Stimulated activated CD4-positive, alpha-beta T cell treated with anti-CD3 and anti-CD28 coated beads, Interleukin-1b, Interleukin-23, amount 100 ng/mL, for 24 hours (primary cell): Measurements from ENCODE around the gene TNFRSF1A.
"Not testable (repeated sequence)": the region's sequence is repeated elsewhere in the genome, so short reads cannot be mapped to it uniquely, and the experiment has no call there.

ENCODE experiments used
- DNase-seq, 4 experiments: peaks; one replicate each; pipeline ENCODE4 v3.0.0-alpha.2; 2020; ENCODE audit warnings: low read depth in 4 of 4, low spot score in 1 of 4

The TNFRSF1A gene

DNA sequence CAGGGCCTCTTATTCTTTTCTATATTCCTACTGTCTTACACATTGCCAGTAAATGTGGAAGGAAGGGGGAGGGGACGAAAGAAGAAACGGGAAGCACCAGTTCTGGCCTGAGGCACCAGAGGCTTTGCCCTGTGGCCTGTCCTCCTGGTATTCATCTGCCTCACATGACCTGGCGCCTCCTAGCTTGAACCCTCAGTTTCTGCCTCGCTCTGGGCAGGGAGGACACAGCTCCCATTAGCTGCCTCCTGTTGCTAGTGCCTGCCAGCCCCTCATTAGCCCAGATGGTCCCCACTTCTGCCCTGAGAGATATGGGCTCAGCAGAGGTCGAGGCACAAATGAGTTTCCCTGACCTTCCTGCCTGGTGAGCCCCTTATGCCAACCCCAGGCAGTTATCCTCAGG is 34.3 kb downstream of the TNFRSF1A start:
- DNase-seq = no peak

DNA sequence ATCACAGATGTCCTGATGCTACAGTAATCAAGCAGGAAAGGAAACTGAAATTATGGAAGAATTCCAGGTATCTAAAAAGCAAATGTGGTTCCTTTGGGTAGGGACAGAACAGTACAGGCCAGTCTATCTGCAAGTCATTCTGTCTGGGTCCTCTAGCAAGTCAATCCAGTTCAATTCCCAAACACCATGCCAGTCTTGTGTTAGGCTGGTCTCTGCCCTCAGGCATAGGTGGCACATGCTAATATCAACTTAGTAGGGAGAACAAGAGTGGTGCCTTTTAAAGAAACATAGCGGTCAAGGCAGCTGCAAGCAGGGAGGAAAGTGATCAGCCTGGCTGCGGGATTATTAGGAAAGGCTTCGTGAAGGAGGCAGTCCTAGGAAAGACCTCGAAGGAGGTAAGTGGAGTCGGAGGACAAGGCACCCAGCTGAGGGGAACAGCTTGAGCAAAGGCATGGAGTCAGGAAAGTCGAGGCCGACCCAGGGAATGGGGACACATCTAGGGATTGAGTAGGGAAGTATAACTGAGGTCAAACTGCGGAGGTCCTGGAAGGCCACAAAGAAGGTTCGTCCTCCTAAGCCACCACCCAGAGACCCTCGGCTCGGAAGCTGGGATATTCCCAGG is 35.2 kb downstream of the TNFRSF1A start:
- DNase-seq = no peak

DNA sequence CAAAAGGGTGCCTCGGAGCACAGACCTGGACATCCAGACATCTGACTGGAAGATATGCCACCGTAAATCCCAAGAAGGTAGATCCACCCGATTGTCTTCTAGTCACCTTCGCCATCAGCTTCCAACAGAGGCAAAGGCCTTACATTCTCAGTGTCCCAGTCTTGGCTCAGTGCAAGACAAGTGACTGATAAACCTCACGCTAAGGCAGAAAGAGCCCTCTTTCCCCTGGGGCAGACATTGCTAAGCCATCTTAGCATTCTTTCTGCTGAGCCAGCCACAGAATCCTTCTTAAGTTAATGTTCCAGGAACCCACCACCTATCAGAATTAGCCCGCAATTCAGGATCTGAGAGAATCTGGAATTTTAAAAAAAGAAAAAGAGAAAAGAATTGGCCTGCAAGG is 35.7 kb downstream of the TNFRSF1A start:
- no peak for DNase-seq

DNA sequence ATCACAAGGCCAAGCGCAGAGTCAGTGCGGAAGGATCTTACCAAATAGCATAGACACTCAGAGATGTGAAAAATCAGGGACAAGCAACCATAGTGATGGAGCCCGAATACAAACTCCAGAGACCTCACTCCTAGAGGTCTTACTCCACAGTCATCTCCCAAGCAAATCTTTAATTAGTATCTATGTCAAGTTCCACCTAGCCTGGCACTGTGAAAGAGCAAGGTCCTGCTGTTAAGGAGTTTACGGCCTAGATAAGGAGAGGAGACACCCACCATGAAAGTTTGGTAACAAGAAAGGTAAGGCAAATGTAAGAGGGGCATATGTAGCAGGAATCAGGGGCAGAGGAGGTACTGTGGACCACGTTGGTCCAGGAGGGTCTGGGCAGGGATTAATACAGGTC is 38.8 kb downstream of the TNFRSF1A start:
- DNase-seq = no peak

DNA sequence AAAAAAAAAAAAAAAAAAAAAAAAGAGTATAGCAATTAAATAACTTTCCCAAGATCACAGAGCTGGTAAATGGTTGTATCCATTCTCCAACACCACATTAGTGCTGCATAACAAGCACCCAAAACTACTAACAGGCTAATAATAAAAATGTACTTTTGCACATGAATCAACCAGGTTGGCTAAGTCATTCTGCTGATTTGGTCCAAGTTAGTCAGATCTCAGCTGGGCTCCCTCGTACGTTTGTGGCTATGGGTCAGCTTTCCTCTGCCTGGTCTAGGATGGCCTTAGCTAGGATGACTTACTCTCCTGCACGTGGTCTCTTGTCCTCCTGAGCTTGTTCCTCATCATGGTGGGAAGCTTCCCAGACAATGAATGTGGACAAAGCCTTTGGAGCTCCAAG is 39.3 kb downstream of the TNFRSF1A start:
- no peak for DNase-seq

DNA sequence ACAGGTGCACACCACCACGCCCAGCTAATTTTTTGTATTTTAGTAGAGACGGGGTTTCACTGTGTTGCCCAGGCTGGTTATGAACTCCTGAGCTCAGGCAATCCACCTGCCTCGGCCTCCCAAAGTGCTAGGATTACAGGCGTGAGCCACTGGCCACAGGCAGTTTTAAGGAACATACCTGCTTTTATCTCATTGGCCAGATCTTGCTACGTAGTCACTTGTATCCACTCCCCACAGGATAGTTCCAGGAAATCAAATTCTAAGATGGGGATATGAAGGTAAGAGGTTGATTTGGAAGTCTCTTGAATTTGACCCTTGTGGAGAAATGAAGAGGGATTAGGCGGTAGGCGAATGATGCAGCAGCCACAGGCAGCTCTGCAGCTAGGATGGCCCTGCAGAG is 40.2 kb downstream of the TNFRSF1A start:
- no peak for DNase-seq

DNA sequence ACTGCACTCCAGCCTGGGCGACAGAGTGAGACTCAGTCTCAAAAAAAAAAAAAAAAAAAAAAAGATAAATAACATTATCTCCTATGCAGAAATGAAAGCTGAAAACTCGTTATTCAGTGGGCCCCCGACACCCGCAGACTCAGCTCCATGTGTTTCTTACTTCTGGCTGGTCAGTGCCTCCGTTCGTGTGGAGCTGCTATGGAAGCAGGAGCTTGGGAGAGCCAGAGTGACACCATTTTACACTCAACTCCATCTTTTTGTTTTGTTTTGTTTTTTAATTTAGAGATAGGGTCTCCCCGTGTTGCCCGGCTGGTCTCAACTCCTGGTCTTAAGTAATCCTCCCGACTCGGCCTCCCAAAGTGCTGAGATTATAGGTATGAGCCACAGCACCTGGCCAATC is 44.7 kb downstream of the TNFRSF1A start:
- no peak for DNase-seq

DNA sequence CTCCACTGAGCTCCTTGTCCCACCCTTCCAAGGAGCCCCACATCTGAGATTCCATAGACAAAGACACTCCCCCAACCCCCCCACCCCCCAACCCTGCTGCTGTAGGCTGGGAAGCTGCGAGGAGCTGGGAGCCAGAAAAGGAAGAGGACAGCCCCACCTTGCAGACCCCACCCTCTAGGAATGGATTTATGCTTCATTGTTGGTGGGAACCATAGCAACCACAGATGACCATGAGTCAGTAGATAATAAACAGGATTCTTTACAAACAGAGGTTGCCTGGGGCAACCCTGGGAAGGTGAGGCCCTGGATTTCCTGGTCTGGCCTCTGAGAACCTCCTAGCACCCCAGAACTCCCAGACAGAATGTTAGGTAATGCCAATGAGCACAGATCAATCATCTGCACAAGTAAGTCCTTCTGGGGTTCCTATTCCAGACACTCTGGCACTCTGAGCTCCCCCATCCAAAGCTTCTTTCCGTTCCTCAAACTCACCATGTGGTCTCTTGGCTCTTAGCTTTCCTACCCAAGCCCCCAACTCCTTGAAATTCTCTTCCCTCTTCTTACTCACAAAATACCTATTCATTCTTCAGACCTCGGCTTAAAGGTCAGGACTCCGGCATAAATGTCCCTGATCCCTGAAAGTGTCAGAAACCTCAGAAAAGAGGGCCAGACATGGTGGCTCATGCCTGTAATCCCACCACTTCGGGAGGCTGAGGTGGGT is 46.6 kb downstream of the TNFRSF1A start:
- DNase-seq = no peak

DNA sequence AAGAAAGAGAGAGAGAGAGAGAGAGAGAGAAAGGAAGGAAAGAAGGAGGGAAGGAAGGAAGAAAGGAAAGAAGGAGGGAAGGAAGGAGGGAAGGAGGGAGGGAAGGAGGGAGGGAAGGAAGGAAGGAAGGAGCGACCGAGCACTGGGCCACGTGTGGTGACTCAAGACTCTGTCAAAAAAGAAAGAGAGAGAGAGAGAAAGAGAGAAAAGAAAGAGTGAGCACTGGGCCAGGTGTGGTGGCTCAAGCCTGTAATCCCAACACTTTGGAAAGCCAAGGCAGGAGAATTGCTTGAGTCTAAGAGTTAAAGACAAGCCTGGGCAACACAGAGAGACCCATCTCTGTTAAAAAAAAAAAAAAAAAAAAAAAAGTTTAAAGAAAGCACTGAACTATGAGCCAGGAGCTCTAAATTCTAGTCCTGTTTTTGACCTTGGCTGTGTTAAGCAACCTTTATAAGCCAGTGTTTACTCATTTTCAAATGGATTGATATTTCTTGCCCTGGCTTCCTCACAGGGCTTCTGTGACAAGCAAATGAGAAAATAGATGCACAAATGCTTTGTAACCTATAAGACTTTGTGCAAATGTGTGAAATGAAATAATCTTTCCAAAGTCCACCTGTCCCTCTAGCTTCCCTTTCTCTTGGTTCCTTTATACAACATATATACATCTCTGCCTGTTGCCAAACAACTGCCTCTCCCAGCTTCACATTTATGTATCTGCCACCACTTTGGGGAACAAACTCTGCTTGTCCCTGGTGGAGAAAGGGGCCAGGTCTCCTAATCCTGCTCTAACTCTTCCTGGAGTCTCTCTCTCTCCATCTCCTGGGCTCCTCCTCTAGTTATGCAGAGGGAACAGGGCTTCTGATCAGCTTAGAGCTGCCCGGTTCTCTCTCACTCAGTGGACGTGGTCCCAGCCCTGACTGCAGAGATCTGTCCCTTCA is 47.5 kb downstream of the TNFRSF1A start:
- DNase-seq = no peak

DNA sequence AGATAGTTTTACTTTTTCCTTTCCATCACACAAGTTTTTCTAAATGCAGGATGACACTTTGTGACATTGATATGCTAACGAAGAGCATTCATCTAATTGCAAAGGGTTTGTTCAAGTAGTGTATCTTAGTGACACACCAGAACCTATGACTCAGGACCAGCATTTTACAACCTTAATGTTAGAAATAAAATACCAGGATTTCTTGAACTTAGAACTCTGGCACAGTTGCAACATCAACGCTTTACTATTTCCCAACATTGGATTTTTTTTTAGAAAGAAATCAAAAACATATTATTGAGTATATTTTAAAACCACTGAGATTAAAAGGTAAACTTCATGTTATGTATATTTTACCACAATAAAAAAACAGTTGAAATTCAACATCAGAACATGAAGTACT is 49.3 kb downstream of the TNFRSF1A start:
- DNase-seq = no peak

DNA sequence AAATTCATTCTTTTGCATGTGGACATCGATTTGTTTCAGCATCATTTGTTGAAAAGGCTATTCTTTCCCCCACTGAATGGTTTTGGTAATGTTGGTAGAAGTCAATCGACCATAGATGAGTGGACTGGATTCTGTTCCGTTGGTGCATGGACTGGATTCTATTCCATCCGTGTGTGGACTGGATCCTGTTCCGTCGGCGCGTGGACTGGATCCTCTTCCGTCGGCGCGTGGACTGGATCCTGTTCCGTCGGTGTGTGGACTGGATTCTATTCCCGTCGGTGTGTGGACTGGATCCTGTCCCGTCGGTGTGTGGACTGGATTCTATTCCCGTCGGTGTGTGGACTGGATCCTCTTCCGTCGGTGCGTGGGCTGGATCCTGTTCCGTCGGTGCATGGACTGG is 52.0 kb downstream of the TNFRSF1A start:
- DNase-seq = not testable (repeated sequence)

DNA sequence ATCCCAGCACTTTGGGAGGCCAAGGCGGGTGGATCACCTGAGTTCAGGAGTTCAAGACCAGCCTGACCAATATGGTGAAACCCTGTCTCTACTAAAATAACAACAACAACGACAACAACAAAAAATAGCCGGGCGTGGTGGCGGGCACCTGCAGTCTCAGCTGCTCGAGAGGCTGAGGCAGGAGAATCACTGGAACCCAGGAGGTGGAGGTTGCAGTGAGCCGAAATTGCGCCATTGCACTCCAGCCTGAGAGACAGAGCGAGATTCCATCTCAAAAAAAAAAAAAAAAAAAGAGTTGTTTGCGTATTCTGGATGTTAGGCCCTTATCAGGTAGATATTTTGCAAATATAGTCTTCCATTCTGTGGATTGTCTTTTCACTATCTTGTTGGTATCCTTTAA is 52.8 kb downstream of the TNFRSF1A start:
- not testable (repeated sequence) for DNase-seq

DNA sequence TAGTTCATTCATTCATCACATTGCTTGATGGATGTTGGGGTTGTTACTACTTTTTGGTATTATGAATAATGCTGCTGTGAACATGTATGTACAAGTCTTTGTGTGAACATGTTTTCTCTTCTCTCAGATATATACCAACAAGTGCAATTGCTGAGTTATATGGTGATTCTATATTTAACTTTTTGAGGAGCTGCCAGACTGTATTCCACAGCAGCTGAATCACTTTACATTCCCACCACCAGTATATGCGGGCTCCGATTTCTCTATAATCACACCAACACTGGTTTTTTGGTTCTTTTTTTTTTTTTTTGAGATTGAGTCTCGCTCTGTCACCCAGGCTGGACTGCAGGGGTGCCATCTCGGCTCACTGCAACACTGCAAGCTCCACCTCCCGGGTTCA is 53.6 kb downstream of the TNFRSF1A start:
- DNase-seq = no peak

DNA sequence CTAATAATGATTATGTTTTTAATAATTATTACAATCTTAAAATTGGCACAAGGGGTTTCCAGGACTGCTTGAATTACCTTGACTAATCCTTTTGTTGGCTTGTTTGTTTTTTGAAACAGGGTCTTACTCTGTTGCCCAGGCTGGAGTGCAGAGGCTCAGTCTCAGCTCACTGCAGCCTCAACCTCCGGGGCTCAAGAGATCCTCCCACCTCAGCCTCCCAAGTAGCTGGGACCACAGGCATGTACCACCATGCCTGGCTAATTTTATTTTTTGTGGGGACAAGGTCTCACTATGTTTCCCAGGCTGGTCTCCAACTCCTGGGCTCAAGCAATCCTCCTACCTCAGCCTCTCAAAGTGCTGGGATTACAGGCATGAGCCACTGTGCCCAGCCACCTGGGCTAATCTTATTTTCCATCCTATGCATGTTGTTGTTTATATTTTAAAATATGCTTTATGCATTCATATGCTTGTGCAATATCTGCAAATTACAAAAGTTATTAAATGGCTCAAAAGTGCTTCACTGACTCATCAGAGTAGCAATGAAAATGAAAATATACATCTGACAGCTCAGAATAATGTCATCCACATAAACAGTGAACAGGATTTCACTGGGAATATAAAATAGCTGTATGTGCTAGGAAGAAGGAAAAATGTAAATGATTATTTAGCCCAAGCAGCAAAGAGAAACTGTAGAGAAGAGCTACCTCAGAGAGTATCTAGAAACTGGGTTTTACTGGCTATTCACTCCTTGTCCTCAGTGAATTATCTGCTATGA is 56.2 kb downstream of the TNFRSF1A start:
- no peak for DNase-seq

DNA sequence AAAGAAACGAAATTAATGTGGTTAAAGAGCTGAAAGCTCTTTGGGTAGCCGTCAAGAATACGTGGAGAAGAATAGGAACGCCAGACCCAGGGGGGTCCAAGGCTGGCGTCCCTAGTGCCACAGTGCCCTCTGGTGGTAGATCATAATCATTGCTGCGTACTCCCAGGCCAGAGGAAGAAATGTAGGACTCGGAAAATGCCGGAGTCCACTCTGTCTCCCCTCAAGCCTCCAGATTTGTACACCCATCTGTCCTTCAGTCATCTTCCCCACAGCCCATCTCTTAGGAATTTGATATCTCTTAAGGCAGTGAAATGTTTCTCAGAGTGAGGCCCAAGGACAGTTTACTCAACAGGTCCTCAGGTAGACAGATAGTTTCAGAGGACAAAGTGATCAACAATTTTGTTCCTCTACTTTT is 56.8 kb downstream of the TNFRSF1A start:
- DNase-seq = peak; percentile 25 to 40 (median 33)

DNA sequence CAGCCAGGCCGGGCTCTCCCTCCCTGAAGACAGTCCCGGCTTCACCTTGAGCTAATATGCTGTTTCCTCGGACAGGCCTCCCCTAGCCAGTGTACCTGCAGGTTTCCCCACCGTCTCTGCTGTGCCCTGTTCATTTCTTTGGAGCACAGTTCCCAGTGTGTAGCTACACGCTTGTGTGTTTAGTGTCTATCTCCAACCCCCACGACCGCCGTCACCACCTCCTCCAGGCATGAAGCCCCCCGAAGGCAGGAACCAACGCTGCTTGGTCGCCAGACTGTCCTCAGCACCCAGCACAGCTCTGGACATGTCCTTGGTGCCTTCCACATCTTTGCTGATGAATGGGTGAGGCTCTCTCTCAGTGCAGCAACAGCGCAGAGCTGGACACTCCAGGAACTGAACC is 57.6 kb downstream of the TNFRSF1A start:
- DNase-seq = no peak

DNA sequence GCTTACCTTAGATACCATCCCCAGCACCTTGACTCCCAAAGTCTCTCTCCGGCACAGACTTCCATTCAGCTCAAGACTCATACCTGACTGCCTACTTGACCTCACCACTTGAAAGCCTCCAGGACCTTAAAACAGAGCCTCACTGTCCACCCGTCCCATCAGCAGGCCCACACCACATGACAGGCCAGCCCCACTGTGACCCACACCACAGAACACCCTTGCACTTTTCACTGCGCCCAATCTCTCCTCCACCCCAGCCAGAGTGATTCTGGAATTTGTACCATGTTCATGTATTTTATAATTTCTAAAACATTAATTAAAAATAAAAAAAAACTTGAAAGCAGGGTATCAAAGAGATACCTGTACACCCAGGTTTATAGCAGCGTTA is 59.4 kb downstream of the TNFRSF1A start:
- DNase-seq = no peak

DNA sequence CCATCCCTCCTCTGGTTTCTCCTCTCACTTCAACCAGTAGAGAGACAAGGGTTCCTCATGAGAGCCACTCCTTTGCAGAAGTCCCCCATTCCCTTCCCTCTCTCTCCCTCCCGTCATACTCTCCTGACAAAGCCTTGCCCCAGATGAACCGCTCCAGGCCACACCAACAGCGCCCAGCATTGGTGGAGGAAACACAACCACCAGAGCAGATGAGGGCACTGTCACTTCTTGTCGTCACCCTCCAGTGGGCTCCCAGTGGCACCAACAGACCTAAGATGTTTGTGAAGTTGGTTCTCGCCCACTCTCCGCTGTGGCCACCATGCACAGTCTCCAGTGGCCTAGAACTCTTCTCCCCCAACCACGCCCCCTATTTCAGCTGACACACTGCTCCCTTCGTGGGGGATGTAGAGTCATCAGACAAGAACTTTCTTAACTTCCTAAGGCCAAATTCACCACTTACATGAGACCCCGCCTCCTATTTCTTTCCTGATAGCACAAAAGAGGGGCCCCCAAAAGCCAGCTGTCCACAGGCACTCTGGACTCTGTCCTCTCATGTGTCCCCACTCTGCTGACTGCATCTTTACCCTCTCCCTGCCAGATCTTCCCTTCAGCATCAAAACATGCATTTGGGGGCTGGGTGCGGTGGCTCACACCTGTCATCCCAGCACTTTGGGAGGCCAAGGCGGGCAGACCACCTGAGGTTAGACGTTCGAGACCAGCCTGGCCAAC is 60.6 kb downstream of the TNFRSF1A start:
- DNase-seq = no peak

DNA sequence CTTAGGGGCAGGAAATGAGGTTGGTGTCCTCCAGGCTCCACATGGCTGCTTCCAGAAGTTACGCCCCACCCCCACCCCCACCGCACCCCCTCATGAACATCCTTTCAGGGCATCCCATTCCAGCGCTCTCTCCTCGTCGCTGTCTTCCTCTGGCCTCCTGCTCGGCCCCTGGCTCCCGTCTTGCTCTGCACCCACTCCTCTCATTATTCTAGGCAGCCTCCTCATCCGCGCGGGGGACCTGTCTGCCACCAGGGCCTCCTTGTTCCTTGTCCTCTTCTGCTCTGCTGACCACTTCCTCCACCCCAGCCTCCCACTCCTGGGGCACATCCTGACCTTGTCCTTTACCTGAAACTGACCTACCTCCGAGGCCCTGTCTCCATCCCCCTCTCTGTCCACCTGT is 61.2 kb downstream of the TNFRSF1A start:
- no peak for DNase-seq

DNA sequence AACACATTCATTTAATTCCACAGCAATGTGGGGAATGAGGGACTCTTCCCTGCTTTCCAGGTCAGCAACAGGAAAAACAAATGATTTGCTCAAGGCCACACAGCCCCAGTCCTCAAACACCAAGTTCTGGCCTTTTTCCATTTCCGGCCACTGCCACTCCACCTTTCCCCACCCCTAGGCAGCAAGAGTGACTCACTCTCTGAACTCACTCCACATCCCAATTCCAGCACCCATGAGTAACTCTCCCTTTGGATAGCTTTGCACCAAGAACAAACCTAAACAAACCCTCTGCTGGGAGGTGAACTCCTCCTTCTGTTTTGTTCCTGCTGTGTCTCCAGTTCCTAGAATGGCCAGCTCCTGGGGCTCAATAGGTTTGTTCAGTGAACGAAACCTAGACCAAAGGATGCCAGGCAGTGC is 61.8 kb downstream of the TNFRSF1A start:
- no peak for DNase-seq

DNA sequence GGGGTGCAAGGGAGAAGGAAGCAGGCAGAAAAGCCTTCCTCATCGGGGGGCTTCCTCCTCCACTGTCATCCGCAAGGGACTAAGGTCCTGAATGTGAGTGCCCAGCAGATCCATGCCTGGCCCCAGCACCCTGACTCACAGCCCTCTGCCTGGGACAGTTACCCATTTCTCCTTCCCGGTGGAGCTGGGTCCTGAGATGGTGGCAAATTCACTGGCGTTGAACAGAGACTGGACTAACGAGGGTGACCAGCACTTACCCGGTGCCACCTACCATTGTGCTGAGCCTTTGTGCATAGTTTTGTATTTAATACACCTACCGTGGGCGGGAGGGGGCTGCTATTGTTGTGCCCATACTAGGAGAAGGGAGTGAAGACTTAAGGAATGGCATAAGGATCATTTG is 62.2 kb downstream of the TNFRSF1A start:
- no peak for DNase-seq
